Measurements from ENCODE around the gene METTL23.

METTL23 gene

DNA sequence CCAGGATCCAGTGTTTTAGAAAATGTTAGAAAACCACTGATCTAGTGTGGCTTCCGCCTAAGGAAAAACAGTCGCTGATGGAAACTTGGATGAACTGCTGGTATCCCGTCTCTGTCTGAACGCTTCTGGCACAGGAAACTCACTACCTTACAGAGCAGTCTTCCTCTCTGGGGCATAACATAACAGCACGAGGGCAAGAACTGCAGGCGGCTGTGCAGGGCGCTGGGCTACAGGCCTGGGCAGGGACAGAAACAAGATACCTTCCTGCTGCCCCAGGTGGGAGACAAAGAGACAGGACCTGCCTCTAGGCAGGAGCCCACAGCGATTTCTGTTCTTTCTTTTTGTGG lies 26.4 kb upstream of the METTL23 start:
- WGBS: 73% methylated on average over 8 of the region's 8 CpGs
- H3K4ac ChIP-seq (ENCODE audit: low read depth in 1 of 2, low read length in 2 of 2): no peak overlapping the region
- peak overlapping the region; percentile 65 for H4K8ac ChIP-seq (ENCODE audit: low read length)
- peak overlapping the region in 1 of 2 experiments; percentile 23 for H3K23ac ChIP-seq (ENCODE audit: low read length in 2 of 2)
- peak overlapping the region in 1 of 2 experiments; percentile 29 for H2BK12ac ChIP-seq (ENCODE audit: low read length in 2 of 2)
- no peak overlapping the region for H3K4me2 ChIP-seq (ENCODE audit: low read length, poor library complexity, severe bottlenecking)
- peak overlapping the region; percentile 87 for H3K9ac ChIP-seq (ENCODE audit: low read length)
- H3K27me3 ChIP-seq (ENCODE audit: control insufficient read depth in 1 of 2, insufficient read depth in 1 of 2, low read length in 2 of 2): no peaks in the 10 kb centered on the region
- H2AFZ ChIP-seq (ENCODE audit: low read depth, low read length): no peak overlapping the region
- H2BK120ac ChIP-seq (ENCODE audit: low read depth, low read length): no peak overlapping the region
- peaks cover 0 to 5% of the 10 kb centered on the region in 2 experiments for H3K36me3 ChIP-seq (ENCODE audit: control insufficient read depth in 1 of 2, insufficient read depth in 2 of 2, low read depth in 1 of 2, low read length in 2 of 2)
- no peak for DNase-seq
- H3K27ac ChIP-seq (ENCODE audit: low read length, poor library complexity, severe bottlenecking): peak overlapping the region; percentile 92
- H3K18ac ChIP-seq (ENCODE audit: low read depth in 1 of 2, low read length in 2 of 2): peak overlapping the region in 1 of 2 experiments; percentile 67
- peak overlapping the region in 1 of 2 experiments; percentile 70 for H3K4me3 ChIP-seq (ENCODE audit: insufficient read depth in 1 of 2, low read depth in 1 of 2, low read length in 2 of 2)
- peak overlapping the region in 1 of 2 experiments; percentile 55 for H3K14ac ChIP-seq (ENCODE audit: low read length in 2 of 2)
- no peaks in the 10 kb centered on the region for H3K9me3 ChIP-seq (ENCODE audit: control insufficient read depth, low read length)
- H3K4me1 ChIP-seq (ENCODE audit: control insufficient read depth, insufficient read depth, low read depth, low read length): peaks cover 55% of the 10 kb centered on the region
- no peaks in the 10 kb centered on the region for H3K79me1 ChIP-seq (replicated peaks; ENCODE audit: low read length, poor library complexity, severe bottlenecking)
- H2BK15ac ChIP-seq (ENCODE audit: low read depth, poor library complexity, severe bottlenecking): peak overlapping the region; percentile 44
- peak overlapping the region; percentile 69 for H2BK5ac ChIP-seq (ENCODE audit: low read depth, low read length, poor library complexity, severe bottlenecking)
- H2AK5ac ChIP-seq (ENCODE audit: low read length, severe bottlenecking): peak overlapping the region; percentile 4
- H4K91ac ChIP-seq (ENCODE audit: low read length): peak overlapping the region; percentile 31

DNA sequence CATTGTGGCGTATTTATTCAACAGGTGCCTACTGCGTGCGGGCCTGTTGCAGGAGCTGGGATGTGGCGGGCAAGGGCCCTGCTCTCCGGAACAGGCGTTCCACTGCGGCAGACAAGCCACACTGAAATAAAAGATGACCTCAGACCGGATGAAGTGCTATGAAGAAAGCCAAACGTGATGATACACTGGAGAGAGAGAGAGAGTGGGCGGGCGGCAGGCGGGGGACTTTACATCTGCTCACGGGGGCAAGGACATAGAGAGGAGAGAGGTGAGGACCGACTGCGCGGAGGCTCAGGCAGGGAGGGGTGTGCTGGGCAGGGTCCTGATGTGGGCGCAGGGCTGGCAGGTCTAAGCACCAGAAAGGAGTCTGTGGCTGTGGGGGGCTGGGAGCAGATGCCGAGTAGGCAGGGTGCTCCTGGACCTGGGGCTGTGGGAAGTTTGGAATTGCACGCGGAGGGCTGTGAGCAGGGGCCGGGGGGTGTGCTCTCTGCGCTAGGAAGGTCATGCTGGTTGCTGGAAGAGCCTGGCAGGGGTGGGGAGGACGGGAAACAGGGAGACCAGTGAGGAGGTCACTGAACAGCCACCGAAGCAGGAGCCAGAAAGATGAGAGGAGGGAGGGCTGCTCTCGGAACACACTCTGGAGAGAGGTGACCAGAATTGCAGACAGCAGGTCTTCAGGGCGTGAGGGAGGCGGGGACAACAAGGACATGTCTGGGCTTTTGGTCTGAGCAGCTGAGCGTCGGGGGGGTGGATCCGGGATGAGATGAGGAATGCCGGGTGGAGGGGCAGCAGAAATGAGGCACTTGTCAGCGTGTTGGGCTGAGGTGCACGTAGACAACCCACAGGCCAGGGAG lies 25.8 kb upstream of the METTL23 start:
- no peaks in the 10 kb centered on the region for H3K27me3 ChIP-seq (ENCODE audit: control insufficient read depth in 1 of 2, insufficient read depth in 1 of 2, low read length in 2 of 2)
- peak overlapping the region; percentile 62 for H3K4me2 ChIP-seq (ENCODE audit: low read length, poor library complexity, severe bottlenecking)
- H3K4me1 ChIP-seq (ENCODE audit: control insufficient read depth, insufficient read depth, low read depth, low read length): peaks cover 53% of the 10 kb centered on the region
- peak overlapping the region; percentile 87 for H3K9ac ChIP-seq (ENCODE audit: low read length)
- H3K79me1 ChIP-seq (replicated peaks; ENCODE audit: low read length, poor library complexity, severe bottlenecking): no peaks in the 10 kb centered on the region
- H2AFZ ChIP-seq (ENCODE audit: low read depth, low read length): no peak overlapping the region
- H3K23ac ChIP-seq (ENCODE audit: low read length in 2 of 2): no peak overlapping the region
- H3K36me3 ChIP-seq (ENCODE audit: control insufficient read depth in 1 of 2, insufficient read depth in 2 of 2, low read depth in 1 of 2, low read length in 2 of 2): peaks cover 0 to 6% of the 10 kb centered on the region in 2 experiments
- H3K27ac ChIP-seq (ENCODE audit: low read length, poor library complexity, severe bottlenecking): peak overlapping the region; percentile 92
- peak overlapping the region; percentile 11 to 70 for H3K4me3 ChIP-seq (ENCODE audit: insufficient read depth in 1 of 2, low read depth in 1 of 2, low read length in 2 of 2)
- no peaks in the 10 kb centered on the region for H3K9me3 ChIP-seq (ENCODE audit: control insufficient read depth, low read length)
- H3K4ac ChIP-seq (ENCODE audit: low read depth in 1 of 2, low read length in 2 of 2): peak overlapping the region; percentile 77 to 86
- H3K18ac ChIP-seq (ENCODE audit: low read depth in 1 of 2, low read length in 2 of 2): peak overlapping the region; percentile 81 to 88
- peak overlapping the region in 1 of 2 experiments; percentile 55 for H3K14ac ChIP-seq (ENCODE audit: low read length in 2 of 2)
- H2BK5ac ChIP-seq (ENCODE audit: low read depth, low read length, poor library complexity, severe bottlenecking): peak overlapping the region; percentile 45
- H2BK15ac ChIP-seq (ENCODE audit: low read depth, poor library complexity, severe bottlenecking): peak overlapping the region; percentile 80
- peak overlapping the region; percentile 93 for H4K91ac ChIP-seq (ENCODE audit: low read length)
- peak; percentile 94 for DNase-seq
- H2AK5ac ChIP-seq (ENCODE audit: low read length, severe bottlenecking): peak overlapping the region; percentile 98
- WGBS: 31% methylated on average over 32 of the region's 33 CpGs
- H2BK120ac ChIP-seq (ENCODE audit: low read depth, low read length): peak overlapping the region; percentile 54
- H2BK12ac ChIP-seq (ENCODE audit: low read length in 2 of 2): peak overlapping the region; percentile 76 to 90
- peak overlapping the region; percentile 85 for H4K8ac ChIP-seq (ENCODE audit: low read length)

GRCh38 chr17:76701471-76701967 lies 25.1 kb upstream of the METTL23 start:
- no peak overlapping the region for H4K8ac ChIP-seq (ENCODE audit: low read length)
- peak overlapping the region in 1 of 2 experiments; percentile 28 for H3K14ac ChIP-seq (ENCODE audit: low read length in 2 of 2)
- H2BK5ac ChIP-seq (ENCODE audit: low read depth, low read length, poor library complexity, severe bottlenecking): no peak overlapping the region
- peak overlapping the region in 1 of 2 experiments; percentile 54 for H3K23ac ChIP-seq (ENCODE audit: low read length in 2 of 2)
- H4K91ac ChIP-seq (ENCODE audit: low read length): peak overlapping the region; percentile 57
- peak overlapping the region in 1 of 2 experiments; percentile 76 for H2BK12ac ChIP-seq (ENCODE audit: low read length in 2 of 2)
- H2BK15ac ChIP-seq (ENCODE audit: low read depth, poor library complexity, severe bottlenecking): no peak overlapping the region
- whole genome bisulfite sequencing: 62% methylated on average over 11 of the region's 11 CpGs
- no peaks in the 10 kb centered on the region for H3K9me3 ChIP-seq (ENCODE audit: control insufficient read depth, low read length)
- peak overlapping the region; percentile 9 to 70 for H3K4me3 ChIP-seq (ENCODE audit: insufficient read depth in 1 of 2, low read depth in 1 of 2, low read length in 2 of 2)
- no peaks in the 10 kb centered on the region for H3K79me1 ChIP-seq (replicated peaks; ENCODE audit: low read length, poor library complexity, severe bottlenecking)
- peak overlapping the region; percentile 81 to 88 for H3K18ac ChIP-seq (ENCODE audit: low read depth in 1 of 2, low read length in 2 of 2)
- peak overlapping the region in 1 of 2 experiments; percentile 74 for H3K4ac ChIP-seq (ENCODE audit: low read depth in 1 of 2, low read length in 2 of 2)
- H2AFZ ChIP-seq (ENCODE audit: low read depth, low read length): no peak overlapping the region
- no peaks in the 10 kb centered on the region for H3K27me3 ChIP-seq (ENCODE audit: control insufficient read depth in 1 of 2, insufficient read depth in 1 of 2, low read length in 2 of 2)
- DNase-seq: no peak
- H2AK5ac ChIP-seq (ENCODE audit: low read length, severe bottlenecking): peak overlapping the region; percentile 98
- peaks cover 54% of the 10 kb centered on the region for H3K4me1 ChIP-seq (ENCODE audit: control insufficient read depth, insufficient read depth, low read depth, low read length)
- peak overlapping the region; percentile 54 for H2BK120ac ChIP-seq (ENCODE audit: low read depth, low read length)
- H3K36me3 ChIP-seq (ENCODE audit: control insufficient read depth in 1 of 2, insufficient read depth in 2 of 2, low read depth in 1 of 2, low read length in 2 of 2): peaks cover 0 to 12% of the 10 kb centered on the region in 2 experiments
- peak overlapping the region; percentile 92 for H3K27ac ChIP-seq (ENCODE audit: low read length, poor library complexity, severe bottlenecking)
- H3K4me2 ChIP-seq (ENCODE audit: low read length, poor library complexity, severe bottlenecking): peak overlapping the region; percentile 62
- peak overlapping the region; percentile 87 for H3K9ac ChIP-seq (ENCODE audit: low read length)

GRCh38 chr17:76702076-76702475 lies 24.6 kb upstream of the METTL23 start:
- H3K14ac ChIP-seq (ENCODE audit: low read length in 2 of 2): no peak overlapping the region
- H3K27ac ChIP-seq (ENCODE audit: low read length, poor library complexity, severe bottlenecking): no peak overlapping the region
- H4K91ac ChIP-seq (ENCODE audit: low read length): no peak overlapping the region
- H2AK5ac ChIP-seq (ENCODE audit: low read length, severe bottlenecking): no peak overlapping the region
- H3K36me3 ChIP-seq (ENCODE audit: control insufficient read depth in 1 of 2, insufficient read depth in 2 of 2, low read depth in 1 of 2, low read length in 2 of 2): peaks cover 0 to 12% of the 10 kb centered on the region in 2 experiments
- H2AFZ ChIP-seq (ENCODE audit: low read depth, low read length): no peak overlapping the region
- no peaks in the 10 kb centered on the region for H3K9me3 ChIP-seq (ENCODE audit: control insufficient read depth, low read length)
- no peak overlapping the region for H3K4me3 ChIP-seq (ENCODE audit: insufficient read depth in 1 of 2, low read depth in 1 of 2, low read length in 2 of 2)
- H3K23ac ChIP-seq (ENCODE audit: low read length in 2 of 2): no peak overlapping the region
- no peak overlapping the region for H3K18ac ChIP-seq (ENCODE audit: low read depth in 1 of 2, low read length in 2 of 2)
- H2BK15ac ChIP-seq (ENCODE audit: low read depth, poor library complexity, severe bottlenecking): no peak overlapping the region
- no peak for DNase-seq
- H2BK5ac ChIP-seq (ENCODE audit: low read depth, low read length, poor library complexity, severe bottlenecking): no peak overlapping the region
- peak overlapping the region; percentile 87 for H3K9ac ChIP-seq (ENCODE audit: low read length)
- no peak overlapping the region for H3K4ac ChIP-seq (ENCODE audit: low read depth in 1 of 2, low read length in 2 of 2)
- no peak overlapping the region for H3K4me2 ChIP-seq (ENCODE audit: low read length, poor library complexity, severe bottlenecking)
- H2BK12ac ChIP-seq (ENCODE audit: low read length in 2 of 2): no peak overlapping the region
- no peak overlapping the region for H2BK120ac ChIP-seq (ENCODE audit: low read depth, low read length)
- H4K8ac ChIP-seq (ENCODE audit: low read length): no peak overlapping the region
- no peaks in the 10 kb centered on the region for H3K79me1 ChIP-seq (replicated peaks; ENCODE audit: low read length, poor library complexity, severe bottlenecking)
- peaks cover 48% of the 10 kb centered on the region for H3K4me1 ChIP-seq (ENCODE audit: control insufficient read depth, insufficient read depth, low read depth, low read length)
- H3K27me3 ChIP-seq (ENCODE audit: control insufficient read depth in 1 of 2, insufficient read depth in 1 of 2, low read length in 2 of 2): no peaks in the 10 kb centered on the region
- WGBS: 0% methylated on average over 1 of the region's 2 CpGs
